HG03565 (cell line): Measurements from ENCODE around the gene EML1.

Source experiments
- ATAC-seq: cut with Tn5 transposase; IDR thresholded peaks from one replicate; pipeline ENCODE4 v1.9.1; 2021; ENCODE audit warnings: mild to moderate bottlenecking, moderate library complexity; ENCODE audit not compliant: unreplicated experiment

The EML1 gene

GRCh38 chr14:99802301-99803105, 9.3 kb downstream of the EML1 start:
- ATAC-seq, result no peak

- ATAC-seq, result no peak
Observed at GRCh38 chr14:99803106-99803775, 10.0 kb downstream of the EML1 start.

- no peak for ATAC-seq
Observed at GRCh38 chr14:99803803-99804202, 10.6 kb downstream of the EML1 start.

GRCh38 chr14:99805757-99806439, 12.7 kb downstream of the EML1 start:
- ATAC-seq, result no peak

GRCh38 chr14:99806836-99807235, 13.6 kb downstream of the EML1 start:
- no peak for ATAC-seq

- ATAC-seq, result no peak
Observed at GRCh38 chr14:99807413-99808153, 14.4 kb downstream of the EML1 start.

- ATAC-seq, result no peak
Observed at GRCh38 chr14:99808154-99808505, 14.9 kb downstream of the EML1 start.

GRCh38 chr14:99808515-99808914, 15.3 kb downstream of the EML1 start:
- no peak for ATAC-seq

GRCh38 chr14:99809360-99809759, 16.1 kb downstream of the EML1 start:
- ATAC-seq, result no peak

GRCh38 chr14:99809859-99810558, 16.8 kb downstream of the EML1 start:
- ATAC-seq, result no peak

- no peak for ATAC-seq
Observed at GRCh38 chr14:99810559-99810874, 17.3 kb downstream of the EML1 start.

GRCh38 chr14:99812096-99812750, 19.0 kb downstream of the EML1 start:
- ATAC-seq, result no peak

- ATAC-seq, result no peak
Observed at GRCh38 chr14:99812892-99813291, 19.7 kb downstream of the EML1 start.

- ATAC-seq, result no peak
Observed at GRCh38 chr14:99815696-99816095, 22.5 kb downstream of the EML1 start.

- no peak for ATAC-seq
Observed at GRCh38 chr14:99816217-99816616, 23.0 kb downstream of the EML1 start.

GRCh38 chr14:99816642-99817041, 23.4 kb downstream of the EML1 start:
- ATAC-seq, result no peak

GRCh38 chr14:99817331-99817730, 24.1 kb downstream of the EML1 start:
- no peak for ATAC-seq

- no peak for ATAC-seq
Observed at GRCh38 chr14:99818503-99819036, 25.4 kb downstream of the EML1 start.

- ATAC-seq, result no peak
Observed at GRCh38 chr14:99819514-99819913, 26.3 kb downstream of the EML1 start.

GRCh38 chr14:99820702-99821331, 27.6 kb downstream of the EML1 start:
- ATAC-seq, result no peak
